ENCODE measurements around the gene AGRN.

The AGRN gene

GRCh38 chr1:1061682-1062345, 41.9 kb downstream of the AGRN start:
- no peak overlapping the region for H3K4me2 ChIP-seq (ENCODE audit: low read length, poor library complexity, severe bottlenecking)
- peak overlapping the region in 1 of 2 experiments; percentile 26 for H2BK12ac ChIP-seq (ENCODE audit: low read length in 2 of 2)
- no peak overlapping the region for H3K18ac ChIP-seq (ENCODE audit: low read depth in 1 of 2, low read length in 2 of 2)
- H2AK5ac ChIP-seq (ENCODE audit: low read length, severe bottlenecking): peak overlapping the region; percentile 73
- H2BK120ac ChIP-seq (ENCODE audit: low read depth, low read length): peak overlapping the region; percentile 50
- H3K4me1 ChIP-seq (ENCODE audit: control insufficient read depth, insufficient read depth, low read depth, low read length): peaks cover 61% of the 10 kb centered on the region
- H4K91ac ChIP-seq (ENCODE audit: low read length): no peak overlapping the region
- no peak for DNase-seq
- peaks cover 0 to 74% of the 10 kb centered on the region in 2 experiments for H3K27me3 ChIP-seq (ENCODE audit: control insufficient read depth in 1 of 2, insufficient read depth in 1 of 2, low read length in 2 of 2)
- peaks cover 7% of the 10 kb centered on the region for H3K79me1 ChIP-seq (replicated peaks; ENCODE audit: low read length, poor library complexity, severe bottlenecking)
- peaks cover 0 to 3% of the 10 kb centered on the region in 2 experiments for H3K36me3 ChIP-seq (ENCODE audit: control insufficient read depth in 1 of 2, insufficient read depth in 2 of 2, low read depth in 1 of 2, low read length in 2 of 2)
- 74% methylated on average over 16 of the region's 18 CpGs for WGBS
- H3K27ac ChIP-seq (ENCODE audit: low read length, poor library complexity, severe bottlenecking): no peak overlapping the region
- H3K23ac ChIP-seq (ENCODE audit: low read length in 2 of 2): peak overlapping the region in 1 of 2 experiments; percentile 25
- no peak overlapping the region for H2BK5ac ChIP-seq (ENCODE audit: low read depth, low read length, poor library complexity, severe bottlenecking)
- H2BK15ac ChIP-seq (ENCODE audit: low read depth, poor library complexity, severe bottlenecking): no peak overlapping the region
- no peak overlapping the region for H3K14ac ChIP-seq (ENCODE audit: low read length in 2 of 2)
- no peak overlapping the region for H3K4ac ChIP-seq (ENCODE audit: low read depth in 1 of 2, low read length in 2 of 2)
- H3K9ac ChIP-seq (ENCODE audit: low read length): no peak overlapping the region
- no peaks in the 10 kb centered on the region for H3K9me3 ChIP-seq (ENCODE audit: control insufficient read depth, low read length)
- H4K8ac ChIP-seq (ENCODE audit: low read length): no peak overlapping the region
- no peak overlapping the region for H2AFZ ChIP-seq (ENCODE audit: low read depth, low read length)
- no peak overlapping the region for H3K4me3 ChIP-seq (ENCODE audit: insufficient read depth in 1 of 2, low read depth in 1 of 2, low read length in 2 of 2)

GRCh38 chr1:1062348-1063163, 42.6 kb downstream of the AGRN start:
- Histone ChIP-seq H3K9me3 (ENCODE audit: control insufficient read depth, low read length) (no peaks in the 10 kb centered on the region), H2BK12ac (ENCODE audit: low read length in 2 of 2) (no peak overlapping the region), H3K4me2 (ENCODE audit: low read length, poor library complexity, severe bottlenecking) (no peak overlapping the region), H3K9ac (ENCODE audit: low read length) (no peak overlapping the region), H4K91ac (ENCODE audit: low read length) (no peak overlapping the region), H2BK5ac (ENCODE audit: low read depth, low read length, poor library complexity, severe bottlenecking) (no peak overlapping the region), H2AFZ (ENCODE audit: low read depth, low read length) (peak overlapping the region; percentile 15), H2BK15ac (ENCODE audit: low read depth, poor library complexity, severe bottlenecking) (no peak overlapping the region), H3K18ac (ENCODE audit: low read depth in 1 of 2, low read length in 2 of 2) (peak overlapping the region in 1 of 2 experiments; percentile 68), H3K27me3 (ENCODE audit: control insufficient read depth in 1 of 2, insufficient read depth in 1 of 2, low read length in 2 of 2) (peaks cover 0 to 73% of the 10 kb centered on the region in 2 experiments), H3K79me1 (replicated peaks; ENCODE audit: low read length, poor library complexity, severe bottlenecking) (peaks cover 7% of the 10 kb centered on the region), H3K14ac (ENCODE audit: low read length in 2 of 2) (no peak overlapping the region), H2BK120ac (ENCODE audit: low read depth, low read length) (no peak overlapping the region), H3K36me3 (ENCODE audit: control insufficient read depth in 1 of 2, insufficient read depth in 2 of 2, low read depth in 1 of 2, low read length in 2 of 2) (peaks cover 0 to 5% of the 10 kb centered on the region in 2 experiments), H3K4ac (ENCODE audit: low read depth in 1 of 2, low read length in 2 of 2) (no peak overlapping the region), H3K4me3 (ENCODE audit: insufficient read depth in 1 of 2, low read depth in 1 of 2, low read length in 2 of 2) (no peak overlapping the region), H3K27ac (ENCODE audit: low read length, poor library complexity, severe bottlenecking) (no peak overlapping the region), H4K8ac (ENCODE audit: low read length) (no peak overlapping the region), H3K23ac (ENCODE audit: low read length in 2 of 2) (peak overlapping the region in 1 of 2 experiments; percentile 25), H2AK5ac (ENCODE audit: low read length, severe bottlenecking) (peak overlapping the region; percentile 41), H3K4me1 (ENCODE audit: control insufficient read depth, insufficient read depth, low read depth, low read length) (peaks cover 61% of the 10 kb centered on the region)
- 49% methylated on average over 29 of the region's 29 CpGs for WGBS
- DNase-seq: peak; percentile 44

- Histone ChIP-seq H3K27me3 (ENCODE audit: control insufficient read depth in 1 of 2, insufficient read depth in 1 of 2, low read length in 2 of 2) (peaks cover 0 to 74% of the 10 kb centered on the region in 2 experiments), H4K91ac (ENCODE audit: low read length) (no peak overlapping the region), H3K9me3 (ENCODE audit: control insufficient read depth, low read length) (no peaks in the 10 kb centered on the region), H3K4ac (ENCODE audit: low read depth in 1 of 2, low read length in 2 of 2) (no peak overlapping the region), H2AFZ (ENCODE audit: low read depth, low read length) (no peak overlapping the region), H3K18ac (ENCODE audit: low read depth in 1 of 2, low read length in 2 of 2) (peak overlapping the region in 1 of 2 experiments; percentile 7), H2BK15ac (ENCODE audit: low read depth, poor library complexity, severe bottlenecking) (no peak overlapping the region), H2BK5ac (ENCODE audit: low read depth, low read length, poor library complexity, severe bottlenecking) (no peak overlapping the region), H3K36me3 (ENCODE audit: control insufficient read depth in 1 of 2, insufficient read depth in 2 of 2, low read depth in 1 of 2, low read length in 2 of 2) (peaks cover 0 to 11% of the 10 kb centered on the region in 2 experiments), H3K4me1 (ENCODE audit: control insufficient read depth, insufficient read depth, low read depth, low read length) (peaks cover 63% of the 10 kb centered on the region), H3K4me2 (ENCODE audit: low read length, poor library complexity, severe bottlenecking) (peak overlapping the region; percentile 80), H2BK12ac (ENCODE audit: low read length in 2 of 2) (peak overlapping the region in 1 of 2 experiments; percentile 27), H3K79me1 (replicated peaks; ENCODE audit: low read length, poor library complexity, severe bottlenecking) (peaks cover 8% of the 10 kb centered on the region), H2BK120ac (ENCODE audit: low read depth, low read length) (no peak overlapping the region), H4K8ac (ENCODE audit: low read length) (no peak overlapping the region), H3K14ac (ENCODE audit: low read length in 2 of 2) (peak overlapping the region in 1 of 2 experiments; percentile 22), H2AK5ac (ENCODE audit: low read length, severe bottlenecking) (peak overlapping the region; percentile 41), H3K27ac (ENCODE audit: low read length, poor library complexity, severe bottlenecking) (no peak overlapping the region), H3K4me3 (ENCODE audit: insufficient read depth in 1 of 2, low read depth in 1 of 2, low read length in 2 of 2) (no peak overlapping the region), H3K9ac (ENCODE audit: low read length) (no peak overlapping the region), H3K23ac (ENCODE audit: low read length in 2 of 2) (no peak overlapping the region)
- 71% methylated on average over 21 of the region's 24 CpGs for WGBS
- no peak for DNase-seq
Measured at GRCh38 chr1:1063261-1063944, 43.5 kb downstream of the AGRN start.
